Hematopoietic multipotent progenitor cell treated with erythropoietin and hydrocortisone succinate and interleukin-3 and kit ligand, for 17 days (in vitro differentiated cells): ENCODE measurements around the gene ASXL1.
"Not testable (repeated sequence)": the region's sequence is repeated elsewhere in the genome, so short reads cannot be mapped to it uniquely, and the experiment has no call there.

ENCODE experiments used
- DNase-seq: peaks from one replicate; pipeline ENCODE4 v3.0.0-alpha.2; 2015; ENCODE audit warnings: low spot score

Gene ASXL1

DNA sequence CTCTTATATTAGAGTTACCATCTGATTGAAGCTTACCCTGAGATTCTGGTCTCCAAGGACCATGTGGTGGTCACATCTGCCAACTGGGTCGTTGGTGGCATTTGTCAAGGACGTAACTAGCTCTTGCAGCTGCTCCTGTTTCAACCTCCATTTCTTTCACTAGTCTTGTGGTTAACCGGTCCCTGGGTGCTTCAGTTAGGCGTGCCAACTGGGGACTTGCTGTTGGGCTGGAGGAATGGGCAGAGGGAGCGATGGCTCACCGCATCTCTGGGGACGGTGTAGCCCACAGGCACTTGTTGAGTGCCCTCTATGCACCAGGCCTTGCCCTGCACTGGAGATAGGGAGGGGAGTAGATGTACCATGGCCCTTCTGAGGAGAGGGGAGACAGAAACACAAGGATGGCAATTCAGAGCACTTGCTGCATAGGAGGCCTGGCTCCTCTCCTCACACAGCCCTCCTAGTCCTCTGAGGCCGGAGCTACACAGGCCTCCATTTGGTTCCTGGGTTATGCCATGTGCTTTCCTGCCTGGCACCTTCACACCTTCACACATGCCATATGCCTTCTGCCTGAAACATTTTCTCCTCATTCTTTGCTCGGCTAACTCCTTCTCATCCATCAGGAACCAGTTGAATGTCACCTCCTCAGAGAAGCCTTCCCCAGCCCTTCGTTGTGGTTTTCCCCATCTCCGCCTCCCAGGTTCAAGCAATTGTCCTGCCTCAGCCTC, 20.0 kb upstream of the ASXL1 start:
- DNase-seq = no peak

- no peak for DNase-seq
Measured at GRCh38 chr20:32338665-32339064, 19.5 kb upstream of the ASXL1 start.

DNA sequence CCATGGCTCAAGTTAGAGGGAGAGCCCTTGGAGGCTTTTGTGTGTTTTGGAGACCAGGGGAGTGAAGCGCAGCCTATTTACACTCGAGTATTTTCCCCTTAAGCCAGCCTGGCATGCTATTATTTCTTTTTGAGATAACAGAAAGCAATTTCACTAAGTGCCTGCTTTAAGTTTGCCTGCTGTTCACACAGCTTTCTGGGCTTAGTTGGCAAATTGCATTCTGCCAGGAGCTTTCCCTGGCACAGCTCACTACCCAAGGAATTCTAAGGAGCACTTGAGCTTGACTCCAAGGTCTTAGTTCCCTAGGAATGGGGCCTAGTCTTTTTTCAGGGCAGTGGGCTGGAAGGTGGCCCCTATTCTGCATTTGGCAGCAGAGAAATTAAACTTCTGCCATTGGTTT, 19.0 kb upstream of the ASXL1 start:
- DNase-seq = no peak

DNA sequence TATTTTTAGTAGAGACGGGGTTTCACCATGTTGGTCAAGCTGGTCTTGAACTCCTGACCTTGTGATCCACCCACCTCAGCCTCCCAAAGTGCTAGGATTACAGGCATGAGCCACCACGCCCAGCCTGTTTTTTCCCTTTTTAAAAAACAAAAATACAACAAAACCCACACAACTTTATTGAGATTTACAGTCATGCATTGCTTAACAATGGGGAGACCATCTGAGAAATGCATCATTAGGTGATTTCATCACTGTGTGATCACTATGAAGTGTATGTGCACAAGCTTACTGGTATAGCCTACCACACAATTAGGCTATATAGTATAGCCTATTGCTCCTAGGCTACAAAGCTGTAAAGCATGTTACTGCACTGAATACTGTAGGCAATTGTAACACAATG, 17.1 kb upstream of the ASXL1 start:
- DNase-seq = not testable (repeated sequence)

DNA sequence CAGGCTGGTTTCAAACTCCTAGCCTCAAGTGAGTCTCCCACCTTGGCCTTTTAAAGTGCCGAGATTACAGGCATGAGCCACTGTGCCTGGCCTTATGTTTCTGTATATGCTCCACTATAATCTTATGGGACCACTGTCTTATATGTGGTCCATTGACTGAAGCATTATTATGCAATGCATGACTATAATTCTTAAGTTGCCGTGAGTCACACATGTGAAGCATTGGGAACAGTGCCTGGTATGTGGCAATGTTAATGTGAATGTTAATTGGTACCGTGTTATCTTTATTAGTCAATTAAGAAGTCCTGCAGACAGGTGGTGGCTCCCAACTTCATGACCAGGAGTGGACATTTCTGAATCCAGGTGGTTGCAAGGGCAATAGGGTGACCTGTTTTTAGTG, 14.7 kb upstream of the ASXL1 start:
- DNase-seq = no peak

DNA sequence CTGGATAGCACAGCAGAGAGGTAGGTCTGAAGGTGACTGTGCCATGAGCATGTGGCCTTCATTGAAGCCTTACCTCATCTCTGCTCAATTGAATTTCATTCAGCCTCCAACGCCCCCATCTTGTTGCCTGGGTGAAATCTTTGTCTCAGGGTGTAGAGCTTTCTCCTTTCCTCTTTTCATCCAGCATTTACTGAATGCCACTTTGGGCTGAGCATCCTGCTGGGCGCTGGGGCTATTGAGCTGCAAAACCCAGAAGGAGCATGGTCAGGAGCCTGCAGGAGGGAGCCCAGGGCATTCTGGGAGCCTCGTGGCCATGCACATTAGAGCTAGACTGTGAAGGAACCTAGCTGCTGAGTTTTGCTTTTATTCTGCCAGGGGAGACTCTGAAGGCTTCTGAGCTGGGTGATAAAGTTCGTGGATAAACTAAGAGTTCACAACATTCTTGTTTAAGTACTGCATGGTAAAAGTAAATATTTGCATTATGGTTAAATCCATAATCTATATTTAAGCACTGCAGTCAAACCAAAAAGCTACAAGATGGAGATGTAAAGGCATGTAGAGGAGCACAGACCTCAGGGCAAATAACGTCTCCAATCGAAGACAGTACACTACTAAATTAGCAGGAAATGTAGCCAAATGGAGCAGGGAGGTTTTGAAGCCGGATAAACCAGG, 13.2 kb upstream of the ASXL1 start:
- no peak for DNase-seq

DNA sequence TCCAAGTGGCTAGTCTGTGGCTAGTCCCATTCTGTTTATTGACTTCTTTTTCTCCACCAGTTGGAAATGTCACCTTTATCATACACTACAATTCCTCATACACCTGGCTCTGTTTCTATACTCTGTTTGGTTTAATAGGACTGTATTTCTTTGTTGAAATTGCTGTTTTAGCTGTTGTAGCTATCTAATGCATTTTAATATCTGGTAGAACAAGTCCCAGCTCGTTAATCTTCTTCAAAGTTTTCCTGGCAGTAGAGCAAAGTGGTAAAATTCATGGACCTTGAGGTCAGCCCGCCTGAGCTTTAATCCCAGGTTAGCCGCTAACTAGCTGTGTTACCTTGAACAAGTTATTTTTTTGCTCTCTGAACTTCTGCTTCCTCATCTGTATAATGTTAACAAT, 9.9 kb upstream of the ASXL1 start:
- DNase-seq = no peak

GRCh38 chr20:32350421-32350820, 7.7 kb upstream of the ASXL1 start:
- no peak for DNase-seq

GRCh38 chr20:32352121-32352720, 5.9 kb upstream of the ASXL1 start:
- no peak for DNase-seq

DNA sequence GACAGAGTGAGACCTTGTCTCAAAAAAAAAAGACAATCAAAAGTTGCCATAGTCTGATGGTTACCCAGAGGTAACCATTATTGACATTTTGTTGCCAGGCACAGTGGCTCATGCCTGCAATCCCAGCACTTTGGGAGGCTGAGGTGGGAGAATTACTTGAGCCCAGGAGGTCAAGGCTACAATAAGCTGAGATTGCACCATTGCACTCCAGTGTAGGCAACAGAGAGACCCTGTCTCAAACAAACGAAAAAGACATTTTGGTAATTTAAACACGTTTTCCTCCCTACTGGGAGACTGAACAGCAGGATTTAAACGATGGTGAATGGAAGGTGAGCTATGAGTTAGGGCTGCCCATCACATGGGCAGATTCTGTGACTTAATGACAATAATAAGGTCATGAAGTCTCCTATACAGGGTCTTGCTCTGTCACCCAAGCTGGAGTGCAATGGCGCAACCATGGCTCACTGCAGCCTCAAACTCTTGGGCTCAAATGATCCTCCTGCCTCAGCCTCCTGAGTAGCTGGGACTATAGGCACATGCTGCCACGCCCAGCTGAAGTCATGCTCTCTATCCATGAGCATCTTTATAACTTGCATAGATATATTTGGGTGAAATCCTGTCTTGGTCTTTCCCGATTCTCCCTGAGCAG, 4.2 kb upstream of the ASXL1 start:
- no peak for DNase-seq

DNA sequence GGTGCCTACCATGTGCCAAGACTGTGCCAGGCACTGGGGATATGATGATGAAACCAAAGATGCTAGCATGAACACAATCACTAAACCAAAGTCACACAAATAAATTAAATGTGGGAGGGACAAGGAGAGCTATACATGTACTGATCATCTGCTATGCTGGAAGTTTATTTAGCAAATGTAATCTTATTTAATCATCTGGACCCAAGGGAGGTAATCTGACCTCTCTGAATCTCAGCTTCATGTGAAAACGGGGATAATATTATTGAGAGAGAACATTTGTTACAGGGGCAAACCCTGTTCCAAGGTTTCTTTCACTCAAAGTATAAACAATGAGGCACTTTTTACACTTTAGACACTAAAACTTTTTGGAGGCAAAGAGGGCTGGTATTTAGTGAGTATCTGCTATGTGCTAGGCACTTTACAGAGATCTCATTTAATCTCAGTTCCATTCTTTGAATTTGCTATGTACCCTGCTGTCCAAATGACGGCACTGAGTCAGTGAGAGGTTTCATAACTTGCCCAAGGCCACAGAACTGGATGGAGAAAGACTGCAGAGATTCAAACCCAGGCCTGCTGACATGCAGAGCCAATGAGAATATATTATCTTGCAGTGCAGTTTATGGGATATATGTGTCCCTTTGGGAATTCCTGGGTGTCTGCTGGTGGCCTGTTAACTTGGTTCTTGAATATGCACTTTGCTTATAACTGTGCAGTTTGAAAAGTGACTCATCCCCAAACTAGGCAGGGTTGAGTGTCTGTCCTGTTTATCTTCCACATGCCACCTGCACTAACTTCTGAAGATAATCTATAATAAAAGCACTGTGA, 3.3 kb upstream of the ASXL1 start:
- DNase-seq = no peak

GRCh38 chr20:32355417-32355841, 2.7 kb upstream of the ASXL1 start:
- no peak for DNase-seq

- DNase-seq = not testable (repeated sequence)
Measured at GRCh38 chr20:32355907-32356621, 2.1 kb upstream of the ASXL1 start.

DNA sequence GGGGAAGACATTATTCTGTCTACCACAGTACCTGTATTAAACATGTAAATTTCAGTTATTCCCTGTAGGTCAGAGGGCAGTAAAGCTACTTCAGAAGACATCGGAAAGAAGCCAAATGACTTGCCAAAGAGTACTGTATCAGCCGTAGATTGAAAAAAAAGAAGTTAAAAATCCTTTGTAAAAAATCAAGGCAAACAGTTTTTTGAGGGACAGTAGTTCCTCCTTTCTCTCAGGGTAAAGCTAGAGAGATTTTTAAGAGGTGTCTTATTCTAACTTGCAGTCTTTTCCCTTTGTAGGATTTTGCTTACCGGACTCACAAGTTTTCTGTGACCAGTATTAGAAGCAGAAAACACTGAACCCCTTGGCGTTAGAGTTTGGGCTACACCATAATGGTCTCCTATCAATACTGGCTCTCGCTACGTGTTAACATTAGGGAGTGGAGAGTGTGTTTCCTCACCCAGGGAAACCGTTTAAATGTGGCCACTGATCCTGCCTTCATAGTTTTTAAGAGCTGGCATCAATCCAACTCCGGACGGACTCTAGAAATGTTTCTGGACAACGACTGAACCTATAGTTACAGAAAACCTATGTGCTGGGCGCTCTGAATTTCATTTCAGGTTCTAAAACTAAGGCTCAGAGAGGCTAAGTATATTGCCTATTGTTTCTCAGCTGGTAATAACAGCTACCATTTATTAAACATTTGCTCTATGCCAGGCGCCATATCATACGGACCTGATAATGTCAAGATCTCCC, 1.3 kb upstream of the ASXL1 start:
- DNase-seq = no peak

DNA sequence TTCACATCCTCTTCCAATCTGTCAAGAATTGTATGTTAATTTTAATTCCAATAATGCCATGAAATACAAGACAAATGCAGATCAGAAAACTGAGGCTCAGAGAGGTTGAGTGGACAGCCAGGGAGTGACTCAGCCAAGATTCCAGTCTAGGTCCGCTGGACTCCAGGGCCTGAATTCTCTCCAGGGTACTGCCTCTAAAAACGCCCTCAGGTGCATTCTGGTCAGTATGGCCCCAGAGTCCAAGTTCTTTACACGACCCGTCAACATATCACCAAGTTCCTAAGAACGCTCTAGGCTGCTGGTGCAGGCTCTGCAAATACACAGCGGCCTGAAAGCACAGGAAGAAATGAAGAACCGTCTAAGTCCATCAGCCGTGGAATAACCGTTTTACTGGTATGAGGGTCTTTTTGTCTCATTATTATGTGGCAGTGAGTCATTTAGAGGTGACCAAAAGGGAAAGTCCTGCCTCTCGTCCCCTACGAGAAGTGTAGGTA, 709 bp upstream of the ASXL1 start:
- no peak for DNase-seq

DNA sequence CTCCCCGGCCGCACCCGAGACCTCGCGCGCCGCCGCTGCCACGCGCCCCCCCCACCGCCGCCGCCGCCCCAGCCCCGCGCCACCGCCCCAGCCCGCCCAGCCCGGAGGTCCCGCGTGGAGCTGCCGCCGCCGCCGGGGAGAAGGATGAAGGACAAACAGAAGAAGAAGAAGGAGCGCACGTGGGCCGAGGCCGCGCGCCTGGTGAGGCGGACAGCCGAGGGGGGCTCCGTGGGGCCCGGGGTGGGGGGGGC, 426 bp downstream of the ASXL1 start:
- DNase-seq = no peak

GRCh38 chr20:32358883-32359632, 927 bp downstream of the ASXL1 start:
- peak; percentile 78 for DNase-seq

DNA sequence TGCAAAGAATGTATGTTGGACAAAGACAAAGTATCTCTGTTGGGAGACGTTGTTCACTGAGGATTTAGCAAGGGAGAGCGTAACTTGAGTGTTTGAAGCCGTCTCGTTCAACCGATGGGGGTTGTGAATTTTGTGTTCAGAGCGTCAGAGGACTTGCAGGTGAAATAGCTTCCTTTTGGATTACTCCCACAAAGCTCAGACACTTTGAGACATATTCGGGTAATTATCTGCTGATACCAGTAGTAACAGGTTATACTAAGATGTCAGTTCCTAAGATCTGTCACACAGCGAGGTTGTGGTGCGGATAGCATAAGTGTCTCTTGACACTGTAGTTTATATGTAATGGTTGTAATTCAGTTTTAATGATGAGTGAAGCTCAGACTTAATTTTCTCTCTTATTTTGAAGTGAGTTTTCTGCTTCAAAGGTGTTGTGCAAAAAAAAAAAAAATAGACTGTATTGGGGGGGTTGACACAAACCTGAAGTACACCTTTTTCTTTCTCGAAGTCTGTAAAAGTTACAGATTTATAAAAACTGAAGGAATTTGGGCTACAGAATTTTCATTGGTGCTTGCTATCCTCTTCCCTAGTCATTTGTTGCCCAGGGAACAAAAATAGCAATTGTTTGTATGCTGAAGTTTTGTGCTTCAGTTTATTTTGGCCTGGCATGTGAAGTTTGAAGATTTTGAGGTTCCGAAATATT, 1.7 kb downstream of the ASXL1 start:
- DNase-seq = no peak

GRCh38 chr20:32360333-32360634, 2.2 kb downstream of the ASXL1 start:
- no peak for DNase-seq
